ENCODE data around the gene TNS1. TPM values are rescaled to one million over a fixed set of nuclear protein-coding genes. Genes with fewer than 3 reads are reported as not detected.

The TNS1 gene
- total RNA-seq, 1 donor from 2014 or later: 0.13 TPM

- ATAC-seq (ENCODE audit: low read depth): no peak
- H3K4me3 Mint-ChIP-seq: no peak overlapping the region
- ChIA-PET CTCF (no interaction called here), POLR2A (no interaction called here)
- H3K36me3 Mint-ChIP-seq (ENCODE audit: low read depth): no peaks in the 10 kb centered on the region
- no peaks in the 10 kb centered on the region for H3K4me1 Mint-ChIP-seq
- intact Hi-C loops (cut with micrococcal nuclease): no loop called here
- peaks cover 10% of the 10 kb centered on the region for H3K27me3 Mint-ChIP-seq
- TF ChIP-seq CTCF (IDR thresholded peaks at IDR 0.05): no peak
- no peak for DNase-seq
- H3K9me3 Mint-ChIP-seq: peaks cover 2% of the 10 kb centered on the region
- H3K27ac Mint-ChIP-seq: no peak overlapping the region
Observed at GRCh38 chr2:217969588-217969987, 33.2 kb downstream of the TNS1 start.

GRCh38 chr2:217968023-217968422 is 34.8 kb downstream of the TNS1 start:
- ATAC-seq (ENCODE audit: low read depth) (no peak), DNase-seq (no peak)
- no peaks in the 10 kb centered on the region for H3K36me3 Mint-ChIP-seq (ENCODE audit: low read depth)
- peaks cover 10% of the 10 kb centered on the region for H3K27me3 Mint-ChIP-seq
- intact Hi-C loops (cut with micrococcal nuclease): no loop called here
- ChIA-PET CTCF (no interaction called here), POLR2A (no interaction called here)
- H3K27ac Mint-ChIP-seq: no peak overlapping the region
- TF ChIP-seq CTCF (IDR thresholded peaks at IDR 0.05): no peak
- H3K4me1 Mint-ChIP-seq: no peaks in the 10 kb centered on the region
- peaks cover 2% of the 10 kb centered on the region for H3K9me3 Mint-ChIP-seq
- no peak overlapping the region for H3K4me3 Mint-ChIP-seq

- Mint-ChIP-seq H3K27me3 (peaks cover 10% of the 10 kb centered on the region), H3K9me3 (peaks cover 2% of the 10 kb centered on the region), H3K4me3 (no peak overlapping the region), H3K36me3 (ENCODE audit: low read depth) (no peaks in the 10 kb centered on the region), H3K27ac (no peak overlapping the region), H3K4me1 (no peaks in the 10 kb centered on the region)
- no peak for DNase-seq
- CTCF ChIA-PET: no interaction called here
- intact Hi-C loops (cut with micrococcal nuclease): no loop called here
- POLR2A ChIA-PET: no interaction called here
- no peak for TF ChIP-seq CTCF (IDR thresholded peaks at IDR 0.05)
- ATAC-seq (ENCODE audit: low read depth): no peak
Observed at GRCh38 chr2:217966423-217967070, 36.2 kb downstream of the TNS1 start.

GRCh38 chr2:217964275-217965161 is 38.3 kb downstream of the TNS1 start:
- no peak for ATAC-seq (ENCODE audit: low read depth)

More at GRCh38 chr2:217964275-217965161, 38.3 kb downstream of the TNS1 start:
- no peak for TF ChIP-seq CTCF (IDR thresholded peaks at IDR 0.05)
- intact Hi-C loops (cut with micrococcal nuclease): no loop called here
- H3K4me3 Mint-ChIP-seq: no peak overlapping the region
- peaks cover 5% of the 10 kb centered on the region for H3K27me3 Mint-ChIP-seq
- H3K27ac Mint-ChIP-seq: no peak overlapping the region
- DNase-seq: no peak
- no peaks in the 10 kb centered on the region for H3K4me1 Mint-ChIP-seq
- no peaks in the 10 kb centered on the region for H3K9me3 Mint-ChIP-seq
- H3K36me3 Mint-ChIP-seq (ENCODE audit: low read depth): no peaks in the 10 kb centered on the region
- POLR2A ChIA-PET: no interaction called here
- CTCF ChIA-PET: no interaction called here

Data from activated B cell treated with CpG ODN at 0.5 μM for 24 hours (primary cell).